GM12878 (cell line): ENCODE measurements around the gene IFITM2. TPM values are rescaled to one million over a fixed set of nuclear protein-coding genes. Genes with fewer than 3 reads are reported as not detected.

ENCODE experiments used
- BRCA1 ChIP-seq: IDR thresholded peaks from 2 replicates; pipeline ENCODE4 v1.6.1; 2011; ENCODE audit warnings: low read depth, low read length, improper control_type of control experiment
- CEBPZ ChIP-seq: fragments of 150-350 bp; IDR thresholded peaks from 2 replicates; pipeline ENCODE4 v1.6.1; 2016; ENCODE audit warnings: low read depth, low read length
- ELK1 ChIP-seq: IDR thresholded peaks from 2 replicates; pipeline ENCODE4 v1.6.1; 2012; ENCODE audit warnings: low read depth, low read length, improper control_type of control experiment
- EZH2 ChIP-seq: IDR thresholded peaks from 2 replicates; pipeline ENCODE4 v1.6.1; 2012; ENCODE audit warnings: low read depth, mild to moderate bottlenecking, control low read depth, inconsistent platforms, low read length, borderline replicate concordance; ENCODE audit not compliant: control insufficient read depth
- GABPA ChIP-seq: IDR thresholded peaks from 2 replicates; pipeline ENCODE4 v1.6.1; 2014; ENCODE audit warnings: antibody characterized with exemption, low read depth, mild to moderate bottlenecking, inconsistent platforms
- IRF3 ChIP-seq: fragments of 450-650 bp; IDR thresholded peaks from 2 replicates; pipeline ENCODE4 v1.6.1; 2014; ENCODE audit warnings: mild to moderate bottlenecking
- JUND ChIP-seq: IDR thresholded peaks from 2 replicates; pipeline ENCODE4 v1.6.1; 2012; ENCODE audit warnings: low read depth, mild to moderate bottlenecking, low read length, improper control_type of control experiment, moderate library complexity
- KLF5 ChIP-seq: fragments of 450-650 bp; IDR thresholded peaks from 2 replicates; pipeline ENCODE4 v1.6.1; 2014; ENCODE audit warnings: mild to moderate bottlenecking; ENCODE audit not compliant: partially characterized antibody
- LARP7 ChIP-seq: fragments of 450-650 bp; IDR thresholded peaks from 2 replicates; pipeline ENCODE4 v1.6.1; 2017; ENCODE audit warnings: mild to moderate bottlenecking
- MAX ChIP-seq: IDR thresholded peaks from 2 replicates; pipeline ENCODE4 v1.6.1; 2012; ENCODE audit warnings: low read depth, low read length, improper control_type of control experiment
- NFYA ChIP-seq: IDR thresholded peaks from 2 replicates; pipeline ENCODE4 v1.6.1; 2011; ENCODE audit warnings: low read depth, mild to moderate bottlenecking, low read length, improper control_type of control experiment, borderline replicate concordance
- PKNOX1 ChIP-seq: fragments of 450-650 bp; IDR thresholded peaks from 2 replicates; pipeline ENCODE4 v1.6.1; 2016; ENCODE audit warnings: mild to moderate bottlenecking
- RCOR1 ChIP-seq: conservative IDR thresholded peaks from 2 replicates; pipeline ENCODE4 v1.6.1; 2012; ENCODE audit warnings: low read depth, low read length, improper control_type of control experiment
- RELA ChIP-seq: fragments of 450-650 bp; IDR thresholded peaks from 2 replicates; pipeline ENCODE4 v1.8.0; 2014; ENCODE audit warnings: borderline replicate concordance; ENCODE audit not compliant: partially characterized antibody
- REST ChIP-seq: IDR thresholded peaks from 2 replicates; pipeline ENCODE4 v1.6.1; 2012; ENCODE audit warnings: mild to moderate bottlenecking, low read depth, low read length
- SREBF2 ChIP-seq: IDR thresholded peaks from 2 replicates; pipeline ENCODE4 v1.6.1; 2012; ENCODE audit warnings: mild to moderate bottlenecking, low read length
- USF1 ChIP-seq: IDR thresholded peaks from 2 replicates; pipeline ENCODE4 v1.6.1; 2011; ENCODE audit warnings: borderline replicate concordance, low read depth, mild to moderate bottlenecking, moderate library complexity, mixed read lengths, low read length; ENCODE audit not compliant: insufficient read depth; ENCODE audit errors: extremely low read length
- YY1 ChIP-seq: IDR thresholded peaks from 2 replicates; pipeline ENCODE4 v1.6.1; 2011; ENCODE audit warnings: low read depth, mild to moderate bottlenecking, low read length
- ZNF384 ChIP-seq: IDR thresholded peaks from 2 replicates; pipeline ENCODE4 v1.6.1; 2012; ENCODE audit warnings: low read depth, mild to moderate bottlenecking, low read length, improper control_type of control experiment, borderline replicate concordance
- polyA plus RNA-seq, 11 experiments: library from polyadenylated mRNA; depleted of rRNA in 4 of 11; unstranded in 6 of 11; stranded (reverse) in 5 of 11; fragments of >200 nt; fragmentation: Nextera tagmentation in 4 of 11; fragmentation: Illumina TruSeq in 1 of 11; extraction: Ambion mirVana in 4 of 11; extraction: Trizol in 1 of 11; gene quantifications; 1 replicate in 1 of 11; 2 replicates in 10 of 11; pipeline versions ENCODE4 v1.2.1 to v1.2.3, GENCODE V29; 2011 to 2016; ENCODE audit warnings: inconsistent platforms in 2 of 11, missing spikeins in 2 of 11, low read depth in 1 of 11
- total RNA-seq, 4 experiments: library from RNA; depleted of rRNA in 3 of 4; stranded (reverse); fragments of >200 nt in 3 of 4; fragmentation: Illumina TruSeq in 1 of 4; extraction: Trizol in 1 of 4; gene quantifications; 2 replicates each; pipeline versions ENCODE4 v1.2.1 to v1.2.3, GENCODE V29; 2013 to 2021

The IFITM2 gene
- total and polyA plus RNA-seq, 10 of the 15 experiments (the other 5 are each of a cell fraction or from before 2014, with no cell fraction given), result 116 to 3,672 (median 724) TPM

GRCh38 chr11:350723-351255, 43.2 kb downstream of the IFITM2 start (continued):
- TF ChIP-seq REST (no peak), EZH2 (no peak), ZNF384 (no peak), ELK1 (no peak), PKNOX1 (peak; percentile 56; the same call in 1 of the 2 replicates), USF1 (no peak), CEBPZ (no peak), YY1 (no peak), BRCA1 (no peak), LARP7 (no peak), MAX (no peak; the same call in 1 of the 2 replicates), IRF3 (no peak), JUND (no peak), RELA (no peak), RCOR1 (no peak), KLF5 (no peak), SREBF2 (no peak), GABPA (no peak), NFYA (no peak)
